OCI-LY7 (cell line): ENCODE results near the gene GFRA4. TPM values are rescaled to one million over a fixed set of nuclear protein-coding genes. Genes with fewer than 3 reads are reported as not detected.

Source experiments
- BruUV-seq: library from RNA; stranded (reverse); fragments of 400-500 nt; replicated peaks from 2 replicates; lab custom pipeline; 2021; lab: Mats Ljungman, UMichigan
- CTCF ChIA-PET: fragments of 300-600 bp; sonication (Branson Sonifier 250); formaldehyde crosslinking; loops from one replicate; lab custom pipeline; 2022; ENCODE audit warnings: antibody characterized with exemption; ENCODE audit not compliant: unreplicated experiment; lab: Charles Lee
- POLR2A ChIA-PET: fragments of 300-600 bp; sonication (Branson Sonifier 250); formaldehyde crosslinking; loops from one replicate; lab custom pipeline; 2022; ENCODE audit warnings: antibody characterized with exemption; lab: Charles Lee
- DNase-seq: peaks from one replicate; pipeline ENCODE4 v3.0.0-alpha.2; 2015; ENCODE audit warnings: low spot score
- H2AFZ ChIP-seq: fragments of 200-600 bp; sonication (generic), shearing (Covaris generic); 2 replicates; pipeline ENCODE4 v1.6.1; 2014; ENCODE audit warnings: mild to moderate bottlenecking, antibody characterized with exemption, low read length, moderate library complexity
- H3K27ac ChIP-seq: fragments of 200-600 bp; sonication (generic); 2 replicates; pipeline ENCODE4 v1.5.1; 2014; ENCODE audit warnings: mixed run types, low read depth, mild to moderate bottlenecking, moderate library complexity, low read length, inconsistent platforms; ENCODE audit not compliant: poor library complexity, severe bottlenecking
- H3K36me3 ChIP-seq: fragments of 200-600 bp; sonication (generic); 2 replicates; pipeline ENCODE4 v1.6.1; 2014; ENCODE audit warnings: mild to moderate bottlenecking, antibody characterized with exemption, low read length, moderate library complexity, mixed read lengths; ENCODE audit not compliant: insufficient read depth
- H3K4me1 ChIP-seq: fragments of 200-600 bp; sonication (generic); 2 replicates; pipeline ENCODE4 v1.5.1; 2014; ENCODE audit warnings: mild to moderate bottlenecking, low read length; ENCODE audit not compliant: insufficient read depth, poor library complexity, severe bottlenecking
- H3K4me2 ChIP-seq: fragments of 200-600 bp; sonication (generic); 2 replicates; pipeline ENCODE4 v1.6.1; 2014; ENCODE audit warnings: mild to moderate bottlenecking, low read length
- H3K4me3 ChIP-seq: fragments of 200-600 bp; sonication (generic); 2 replicates; pipeline ENCODE4 v1.5.1; 2014; ENCODE audit warnings: mild to moderate bottlenecking, low read depth, low read length; ENCODE audit not compliant: poor library complexity, severe bottlenecking
- H3K79me2 ChIP-seq: fragments of 200-600 bp; sonication (generic); 2 replicates; pipeline ENCODE4 v1.6.1; 2016; ENCODE audit warnings: low read depth, mild to moderate bottlenecking, low read length, moderate library complexity, mixed read lengths; ENCODE audit not compliant: insufficient read depth
- H3K9me2 ChIP-seq: fragments of 200-600 bp; sonication (generic); 2 replicates; pipeline ENCODE4 v1.6.1; 2016; ENCODE audit warnings: mild to moderate bottlenecking, low read length, mixed read lengths; ENCODE audit not compliant: insufficient read depth
- H3K9me3 ChIP-seq: fragments of 200-600 bp; sonication (generic); 2 replicates; pipeline ENCODE4 v1.6.1; 2014; ENCODE audit warnings: mild to moderate bottlenecking, mixed run types, low read length, mixed read lengths
- H4K20me1 ChIP-seq: fragments of 200-600 bp; sonication (generic); 2 replicates; pipeline ENCODE4 v1.6.1; 2014; ENCODE audit warnings: mild to moderate bottlenecking, antibody characterized with exemption, low read length, moderate library complexity, mixed read lengths; ENCODE audit not compliant: insufficient read depth
- EZH2phosphoT487 ChIP-seq: fragments of 200-600 bp; sonication (generic); IDR thresholded peaks from 2 replicates; pipeline ENCODE4 v1.6.1; 2018; ENCODE audit warnings: low read depth, borderline replicate concordance, mild to moderate bottlenecking, mixed run types, antibody characterized with exemption, low read length, moderate library complexity, mixed read lengths
- intact Hi-C: fragments of 100-400 bp; cut with micrococcal nuclease; formaldehyde crosslinking; loops from one replicate; pipeline ENCODE4 v1.10.0; 2022; ENCODE audit not compliant: unreplicated experiment
- total RNA-seq, 2 experiments: library from RNA; depleted of rRNA in 1 of 2; stranded (reverse); fragments of >200 nt in 1 of 2; shearing (Covaris generic) in 1 of 2; gene quantifications; 2 replicates each; pipeline ENCODE4 v1.2.3, GENCODE V29; 2014 to 2022
- TF ChIP-seq, protein P1 (sequence below): fragments of 200-600 bp; sonication (generic); conservative IDR thresholded peaks from 2 replicates; pipeline ENCODE4 v1.5.1; 2014; ENCODE audit warnings: mild to moderate bottlenecking, antibody characterized with exemption, low read length, moderate library complexity, mixed read lengths

GFRA4 gene
- total RNA-seq, 2 experiments from 2014 or later, result not detected

DNA sequence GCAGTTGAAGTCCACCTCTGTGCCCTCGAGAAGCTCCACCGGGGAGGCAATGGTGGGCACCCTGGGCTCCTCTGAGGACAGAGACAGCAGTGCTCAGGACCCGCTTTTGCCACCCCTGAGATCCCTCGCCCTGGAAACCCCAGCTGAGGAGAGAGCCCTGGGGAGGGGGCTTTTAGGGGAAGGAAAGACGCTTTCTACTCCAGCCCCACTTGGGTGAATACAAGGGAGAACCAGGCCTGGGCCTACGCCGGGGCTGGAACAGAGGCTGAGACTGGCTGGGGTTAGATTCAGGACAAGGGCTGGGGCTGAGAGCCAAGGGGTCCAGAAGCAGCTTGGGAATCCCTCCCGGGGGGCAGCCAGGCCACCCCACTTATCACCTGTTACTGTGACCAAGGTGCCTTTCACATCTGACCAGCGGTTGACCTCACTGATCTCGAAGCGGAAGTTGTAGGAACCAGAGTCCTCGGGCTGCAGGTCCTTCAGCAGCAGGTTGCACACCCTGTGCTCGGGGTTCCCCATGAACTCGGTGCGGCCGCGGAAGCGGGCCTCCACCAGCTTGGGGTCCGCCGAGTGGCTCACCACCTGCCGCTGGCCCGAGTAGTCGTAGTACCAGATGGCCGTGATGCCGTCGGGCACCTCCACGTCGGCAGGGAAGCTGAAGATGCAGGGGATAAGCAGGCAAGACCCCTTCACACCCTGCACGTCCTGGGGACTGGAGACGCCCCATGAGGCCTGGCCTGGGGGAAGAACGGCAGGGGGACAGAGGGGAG lies 43.0 kb upstream of the GFRA4 start:
- CTCF ChIA-PET, result no interaction called here
- Histone ChIP-seq H3K27ac (no peak overlapping the region), H3K36me3 (no peaks in the 10 kb centered on the region), H3K9me2 (no peaks in the 10 kb centered on the region), H4K20me1 (no peaks in the 10 kb centered on the region), H3K9me3 (no peaks in the 10 kb centered on the region), H3K4me2 (no peak overlapping the region), H2AFZ (no peak overlapping the region), H3K4me3 (no peak overlapping the region), H3K4me1 (no peaks in the 10 kb centered on the region), H3K79me2 (no peaks in the 10 kb centered on the region)
- no TSS peak for BruUV-seq
- TF ChIP-seq, protein P1, sequence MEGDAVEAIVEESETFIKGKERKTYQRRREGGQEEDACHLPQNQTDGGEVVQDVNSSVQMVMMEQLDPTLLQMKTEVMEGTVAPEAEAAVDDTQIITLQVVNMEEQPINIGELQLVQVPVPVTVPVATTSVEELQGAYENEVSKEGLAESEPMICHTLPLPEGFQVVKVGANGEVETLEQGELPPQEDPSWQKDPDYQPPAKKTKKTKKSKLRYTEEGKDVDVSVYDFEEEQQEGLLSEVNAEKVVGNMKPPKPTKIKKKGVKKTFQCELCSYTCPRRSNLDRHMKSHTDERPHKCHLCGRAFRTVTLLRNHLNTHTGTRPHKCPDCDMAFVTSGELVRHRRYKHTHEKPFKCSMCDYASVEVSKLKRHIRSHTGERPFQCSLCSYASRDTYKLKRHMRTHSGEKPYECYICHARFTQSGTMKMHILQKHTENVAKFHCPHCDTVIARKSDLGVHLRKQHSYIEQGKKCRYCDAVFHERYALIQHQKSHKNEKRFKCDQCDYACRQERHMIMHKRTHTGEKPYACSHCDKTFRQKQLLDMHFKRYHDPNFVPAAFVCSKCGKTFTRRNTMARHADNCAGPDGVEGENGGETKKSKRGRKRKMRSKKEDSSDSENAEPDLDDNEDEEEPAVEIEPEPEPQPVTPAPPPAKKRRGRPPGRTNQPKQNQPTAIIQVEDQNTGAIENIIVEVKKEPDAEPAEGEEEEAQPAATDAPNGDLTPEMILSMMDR, result no peak
- no peak for TF ChIP-seq EZH2phosphoT487
- POLR2A ChIA-PET, result interaction anchor here (0.6 kb wide), 1 partner anchor 13 kb away, joined by 3 read pairs; no protein-coding TSS in a partner anchor
- no peak for DNase-seq
- intact Hi-C loops, result no loop called here

DNA sequence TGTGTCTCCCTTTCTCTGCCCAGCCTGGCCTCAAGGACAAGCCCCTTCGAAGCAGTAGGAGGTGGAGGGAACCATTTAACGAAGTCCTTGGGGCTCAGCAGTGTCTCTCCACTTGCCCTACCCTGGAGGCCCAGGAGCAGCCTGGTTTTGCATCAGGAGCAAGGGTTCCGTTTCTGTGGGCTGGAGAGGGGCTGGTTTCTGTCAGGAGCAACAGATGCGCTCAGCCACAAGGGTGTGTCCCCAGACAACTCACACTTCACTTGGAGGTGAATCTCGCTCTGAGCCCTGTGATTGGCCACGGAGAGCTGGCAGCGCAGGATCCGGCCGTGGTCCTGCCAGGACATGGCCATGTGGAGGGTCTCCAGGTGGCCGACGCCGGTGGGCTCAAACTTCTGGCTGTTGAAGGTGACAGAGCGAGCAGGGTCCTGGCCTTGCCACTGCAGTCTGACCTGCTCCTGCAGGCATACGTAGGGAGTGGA lies 42.3 kb upstream of the GFRA4 start:
- Histone ChIP-seq H4K20me1 (no peaks in the 10 kb centered on the region), H3K27ac (no peak overlapping the region), H3K4me3 (no peak overlapping the region), H3K9me3 (no peaks in the 10 kb centered on the region), H3K9me2 (no peaks in the 10 kb centered on the region), H3K4me2 (no peak overlapping the region), H3K4me1 (no peaks in the 10 kb centered on the region), H2AFZ (no peak overlapping the region), H3K79me2 (no peaks in the 10 kb centered on the region), H3K36me3 (no peaks in the 10 kb centered on the region)
- intact Hi-C loops, result no loop called here
- ChIA-PET POLR2A (no interaction called here), CTCF (no interaction called here)
- DNase-seq, result no peak
- TF ChIP-seq, protein P1, result no peak
- no TSS peak for BruUV-seq

GRCh38 chr20:3704087-3704486 lies 40.9 kb upstream of the GFRA4 start:
- Histone ChIP-seq H3K27ac (no peak overlapping the region), H2AFZ (no peak overlapping the region), H4K20me1 (no peaks in the 10 kb centered on the region), H3K4me1 (no peaks in the 10 kb centered on the region), H3K36me3 (no peaks in the 10 kb centered on the region), H3K9me3 (no peaks in the 10 kb centered on the region), H3K4me2 (no peak overlapping the region), H3K4me3 (no peak overlapping the region), H3K79me2 (no peaks in the 10 kb centered on the region), H3K9me2 (no peaks in the 10 kb centered on the region)
- TF ChIP-seq EZH2phosphoT487, result no peak
- TF ChIP-seq, protein P1, result no peak
- intact Hi-C loops, result no loop called here
- ChIA-PET CTCF (no interaction called here), POLR2A (no interaction called here)
- BruUV-seq, result no TSS peak
- no peak for DNase-seq
